GM13976 (cell line): ENCODE measurements around the gene CCDC117.

Experiments
- DNase-seq: peaks from one replicate; pipeline ENCODE4 v3.0.0; 2012; ENCODE audit warnings: low spot score
- CTCF ChIP-seq: IDR thresholded peaks from 2 replicates; pipeline ENCODE4 v1.5.1; 2012; ENCODE audit warnings: borderline replicate concordance, mild to moderate bottlenecking; ENCODE audit not compliant: insufficient read depth; ENCODE audit errors: extremely low read depth, missing control alignments, control extremely low read depth
- in situ Hi-C: fragments of 300-500 bp; cut with MboI; formaldehyde crosslinking; loops from one replicate; pipeline ENCODE4 v1.12.0; 2022; ENCODE audit warnings: low sequenced_read_pairs, mixed read lengths, inconsistent platforms; ENCODE audit not compliant: unreplicated experiment

The CCDC117 gene

GRCh38 chr22:28835630-28836189, 63.2 kb downstream of the CCDC117 start:
- TF ChIP-seq CTCF, result no peak
- in situ Hi-C loops, result loop anchor here (25.0 kb wide), 1 partner anchor 798 kb away; no protein-coding TSS in a partner anchor
- no peak for DNase-seq

GRCh38 chr22:28837640-28838039, 65.1 kb downstream of the CCDC117 start:
- no peak for DNase-seq
- in situ Hi-C loops, result loop anchor here (25.0 kb wide), 1 partner anchor 800 kb away; no protein-coding TSS in a partner anchor
- no peak for TF ChIP-seq CTCF
